SK-N-SH treated with all-trans-retinoic acid at 6 μM for 48 hours (cell line): ENCODE results near the gene MYCBP2.

Source experiments
- CSRNP3 ChIP-seq: fragments of 250-450 bp; sonication (Bioruptor Pico); IDR thresholded peaks from 2 replicates; pipeline ENCODE4 v1.5.1; 2021; ENCODE audit warnings: mild to moderate bottlenecking, moderate library complexity
- ESRRG ChIP-seq: fragments of 250-450 bp; sonication (Bioruptor Pico); IDR thresholded peaks from 2 replicates; pipeline ENCODE4 v1.6.1; 2021; ENCODE audit warnings: mild to moderate bottlenecking
- GLIS3 ChIP-seq: fragments of 250-450 bp; sonication (Bioruptor Pico); IDR thresholded peaks from 2 replicates; pipeline ENCODE4 v1.5.0; 2020; ENCODE audit warnings: mild to moderate bottlenecking, moderate library complexity
- ISL1 ChIP-seq: fragments of 250-450 bp; sonication (Bioruptor Pico); IDR thresholded peaks from 2 replicates; pipeline ENCODE4 v2.1.2; 2022; ENCODE audit warnings: mild to moderate bottlenecking, moderate library complexity
- PPARA ChIP-seq: fragments of 250-450 bp; sonication (Bioruptor Pico); IDR thresholded peaks from 2 replicates; pipeline ENCODE4 v1.5.0; 2020; ENCODE audit warnings: mild to moderate bottlenecking, borderline replicate concordance
- RARB ChIP-seq: fragments of 250-450 bp; sonication (Bioruptor Pico); IDR thresholded peaks from 2 replicates; pipeline ENCODE4 v1.8.0; 2021; ENCODE audit warnings: mild to moderate bottlenecking, moderate library complexity
- TOX ChIP-seq: fragments of 250-450 bp; sonication (Bioruptor Pico); IDR thresholded peaks from 2 replicates; pipeline ENCODE4 v1.8.0; 2021; ENCODE audit warnings: mild to moderate bottlenecking, moderate library complexity, borderline replicate concordance
- ZFP3 ChIP-seq: fragments of 250-450 bp; sonication (Bioruptor Pico); IDR thresholded peaks from 2 replicates; pipeline ENCODE4 v1.5.0; 2020; ENCODE audit warnings: mild to moderate bottlenecking, moderate library complexity
- ZFP30 ChIP-seq: fragments of 450-650 bp; formaldehyde crosslinking; IDR thresholded peaks from 2 replicates; pipeline ENCODE4 v1.5.0; 2022; ENCODE audit warnings: mild to moderate bottlenecking, moderate library complexity
- ZNF70 ChIP-seq: fragments of 450-650 bp; formaldehyde crosslinking; IDR thresholded peaks from 2 replicates; pipeline ENCODE4 v1.5.0; 2020; ENCODE audit warnings: mild to moderate bottlenecking, moderate library complexity
- TF ChIP-seq, protein P1 (sequence below): fragments of 250-450 bp; sonication (Bioruptor Pico); IDR thresholded peaks from 2 replicates; pipeline ENCODE4 v1.5.1; 2020; ENCODE audit warnings: low read depth, mild to moderate bottlenecking, moderate library complexity
- TF ChIP-seq, protein P2 (sequence below): fragments of 250-450 bp; sonication (Bioruptor Pico); IDR thresholded peaks from 2 replicates; pipeline ENCODE4 v1.8.0; 2020; ENCODE audit warnings: mild to moderate bottlenecking, moderate library complexity, borderline replicate concordance

GRCh38 chr13:77207943-77208342 is 119.0 kb downstream of the MYCBP2 start:
- TF ChIP-seq GLIS3 (CRISPR knock-in tag) (no peak), PPARA (CRISPR knock-in tag) (no peak), TOX (CRISPR knock-in tag) (no peak), CSRNP3 (CRISPR knock-in tag) (no peak), ESRRG (CRISPR knock-in tag) (no peak), ZNF70 (CRISPR knock-in tag) (no peak), ISL1 (CRISPR knock-in tag) (no peak), RARB (CRISPR knock-in tag) (no peak), ZFP30 (CRISPR knock-in tag) (no peak), ZFP3 (CRISPR knock-in tag) (no peak)
- TF ChIP-seq, protein P1, sequence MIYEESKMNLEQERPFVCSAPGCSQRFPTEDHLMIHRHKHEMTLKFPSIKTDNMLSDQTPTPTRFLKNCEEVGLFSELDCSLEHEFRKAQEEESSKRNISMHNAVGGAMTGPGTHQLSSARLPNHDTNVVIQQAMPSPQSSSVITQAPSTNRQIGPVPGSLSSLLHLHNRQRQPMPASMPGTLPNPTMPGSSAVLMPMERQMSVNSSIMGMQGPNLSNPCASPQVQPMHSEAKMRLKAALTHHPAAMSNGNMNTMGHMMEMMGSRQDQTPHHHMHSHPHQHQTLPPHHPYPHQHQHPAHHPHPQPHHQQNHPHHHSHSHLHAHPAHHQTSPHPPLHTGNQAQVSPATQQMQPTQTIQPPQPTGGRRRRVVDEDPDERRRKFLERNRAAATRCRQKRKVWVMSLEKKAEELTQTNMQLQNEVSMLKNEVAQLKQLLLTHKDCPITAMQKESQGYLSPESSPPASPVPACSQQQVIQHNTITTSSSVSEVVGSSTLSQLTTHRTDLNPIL (CRISPR knock-in tag) = no peak
- TF ChIP-seq, protein P2, sequence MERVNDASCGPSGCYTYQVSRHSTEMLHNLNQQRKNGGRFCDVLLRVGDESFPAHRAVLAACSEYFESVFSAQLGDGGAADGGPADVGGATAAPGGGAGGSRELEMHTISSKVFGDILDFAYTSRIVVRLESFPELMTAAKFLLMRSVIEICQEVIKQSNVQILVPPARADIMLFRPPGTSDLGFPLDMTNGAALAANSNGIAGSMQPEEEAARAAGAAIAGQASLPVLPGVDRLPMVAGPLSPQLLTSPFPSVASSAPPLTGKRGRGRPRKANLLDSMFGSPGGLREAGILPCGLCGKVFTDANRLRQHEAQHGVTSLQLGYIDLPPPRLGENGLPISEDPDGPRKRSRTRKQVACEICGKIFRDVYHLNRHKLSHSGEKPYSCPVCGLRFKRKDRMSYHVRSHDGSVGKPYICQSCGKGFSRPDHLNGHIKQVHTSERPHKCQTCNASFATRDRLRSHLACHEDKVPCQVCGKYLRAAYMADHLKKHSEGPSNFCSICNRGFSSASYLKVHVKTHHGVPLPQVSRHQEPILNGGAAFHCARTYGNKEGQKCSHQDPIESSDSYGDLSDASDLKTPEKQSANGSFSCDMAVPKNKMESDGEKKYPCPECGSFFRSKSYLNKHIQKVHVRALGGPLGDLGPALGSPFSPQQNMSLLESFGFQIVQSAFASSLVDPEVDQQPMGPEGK (CRISPR knock-in tag) = no peak
